Keratinocyte (primary cell): Measurements from ENCODE around the gene MGAM2. TPM values are rescaled to one million over a fixed set of nuclear protein-coding genes. Genes with fewer than 3 reads are reported as not detected.
"Not testable (repeated sequence)": the region's sequence is repeated elsewhere in the genome, so short reads cannot be mapped to it uniquely, and the experiment has no call there.

Experiments
- DNase-seq: peaks from one replicate; pipeline ENCODE4 v3.0.0-alpha.2; 2011; ENCODE audit warnings: low read depth, missing footprints, low spot score
- FAIRE-seq: peaks from 2 replicates; lab custom pipeline; 2011; peaks lifted over from hg19 to GRCh38; lab: Jason Lieb, UNC
- H2AFZ ChIP-seq: 2 replicates; pipeline ENCODE4 v1.6.0; 2012; ENCODE audit warnings: low read length, control low read depth, inconsistent platforms; ENCODE audit not compliant: control insufficient read depth
- H3K27ac ChIP-seq: 2 replicates; pipeline ENCODE4 v1.5.1; 2011; ENCODE audit warnings: low read length; ENCODE audit not compliant: control insufficient read depth, insufficient read depth
- H3K27me3 ChIP-seq: 3 replicates; pipeline ENCODE4 v1.6.0; 2011; ENCODE audit warnings: low read length; ENCODE audit not compliant: control insufficient read depth, insufficient read depth; ENCODE audit errors: extremely low read depth
- H3K36me3 ChIP-seq, 2 experiments: 2 replicates in 1 of 2; 3 replicates in 1 of 2; pipeline ENCODE4 v1.5.1; 2011; ENCODE audit warnings: low read length in 2 of 2, mild to moderate bottlenecking in 1 of 2; ENCODE audit not compliant: control insufficient read depth in 2 of 2, insufficient read depth in 2 of 2; ENCODE audit errors: extremely low read depth in 1 of 2
- H3K4me1 ChIP-seq: 3 replicates; pipeline ENCODE4 v1.5.1; 2011; ENCODE audit warnings: low read length; ENCODE audit not compliant: control insufficient read depth, insufficient read depth; ENCODE audit errors: extremely low read depth
- H3K4me2 ChIP-seq: 3 replicates; pipeline ENCODE4 v1.6.0; 2011; ENCODE audit warnings: low read depth, low read length; ENCODE audit not compliant: control insufficient read depth, insufficient read depth; ENCODE audit errors: extremely low read depth
- H3K4me3 ChIP-seq, 3 experiments: fragments of 200-600 bp in 1 of 3; sonication (generic) in 1 of 3; 2 replicates in 2 of 3; 3 replicates in 1 of 3; pipeline ENCODE4 v1.5.1; 2011 to 2016; ENCODE audit warnings: low read length in 3 of 3, mild to moderate bottlenecking in 3 of 3, control low read depth in 2 of 3, inconsistent platforms in 1 of 3, low read depth in 1 of 3, mixed read lengths in 1 of 3, mixed run types in 1 of 3, moderate library complexity in 1 of 3; ENCODE audit not compliant: control insufficient read depth in 2 of 3, insufficient read depth in 2 of 3; ENCODE audit errors: extremely low read depth in 1 of 3
- H3K79me2 ChIP-seq: 2 replicates; pipeline ENCODE4 v1.6.0; 2012; ENCODE audit warnings: low read length; ENCODE audit not compliant: control insufficient read depth, insufficient read depth
- H3K9ac ChIP-seq: 3 replicates; pipeline ENCODE4 v1.6.0; 2011; ENCODE audit warnings: low read length; ENCODE audit not compliant: control insufficient read depth, insufficient read depth; ENCODE audit errors: extremely low read depth
- H3K9me1 ChIP-seq: 3 replicates; pipeline ENCODE4 v1.6.0; 2011; ENCODE audit warnings: low read length; ENCODE audit not compliant: control insufficient read depth, insufficient read depth; ENCODE audit errors: extremely low read depth
- H3K9me3 ChIP-seq: 2 replicates; pipeline ENCODE4 v1.5.1; 2012; ENCODE audit warnings: low read depth, low read length; ENCODE audit not compliant: control insufficient read depth
- H4K20me1 ChIP-seq: 3 replicates; pipeline ENCODE4 v1.6.0; 2011; ENCODE audit warnings: low read length; ENCODE audit not compliant: control insufficient read depth, insufficient read depth; ENCODE audit errors: extremely low read depth
- CTCF ChIP-seq, 3 experiments: IDR thresholded peaks in 1 of 3; conservative IDR thresholded peaks in 1 of 3; optimal IDR thresholded peaks in 1 of 3; 2 replicates in 2 of 3; 3 replicates in 1 of 3; pipeline versions ENCODE3 to v1.5.1; 2011; ENCODE audit warnings: low read length in 3 of 3, mild to moderate bottlenecking in 3 of 3, moderate library complexity in 2 of 3, control low read depth in 1 of 3, inconsistent platforms in 1 of 3; ENCODE audit not compliant: insufficient read depth in 2 of 3; ENCODE audit errors: extremely low read depth in 1 of 3
- EZH2 ChIP-seq: IDR thresholded peaks from one replicate; pipeline ENCODE4 v1.6.1; 2012; ENCODE audit warnings: inconsistent platforms, mild to moderate bottlenecking, low read length, moderate library complexity
- dilution Hi-C: fragments of 300-500 bp; cut with MboI; formaldehyde crosslinking; loops from one replicate; pipeline ENCODE4 v1.7.0; 2020; ENCODE audit warnings: low sequenced_read_pairs; ENCODE audit not compliant: extremely low pct_ligation_motif_present
- polyA plus RNA-seq, 5 experiments: library from polyadenylated mRNA; depleted of rRNA in 3 of 5; stranded (reverse) in 3 of 5; stranded (forward) in 1 of 5; unstranded in 1 of 5; fragments of >200 nt; gene quantifications; 1 replicate in 1 of 5; 2 replicates in 3 of 5; 3 replicates in 1 of 5; pipeline versions ENCODE4 v1.2.1 to v1.2.3, GENCODE V29; 2011 to 2012; ENCODE audit warnings: missing spikeins in 2 of 5, low read depth in 1 of 5, low replicate concordance in 1 of 5

Gene MGAM2
- polyA plus RNA-seq, 1 donor (not counting 4 experiments of a cell fraction or from before 2014, with no cell fraction given): 0.04 TPM

DNA sequence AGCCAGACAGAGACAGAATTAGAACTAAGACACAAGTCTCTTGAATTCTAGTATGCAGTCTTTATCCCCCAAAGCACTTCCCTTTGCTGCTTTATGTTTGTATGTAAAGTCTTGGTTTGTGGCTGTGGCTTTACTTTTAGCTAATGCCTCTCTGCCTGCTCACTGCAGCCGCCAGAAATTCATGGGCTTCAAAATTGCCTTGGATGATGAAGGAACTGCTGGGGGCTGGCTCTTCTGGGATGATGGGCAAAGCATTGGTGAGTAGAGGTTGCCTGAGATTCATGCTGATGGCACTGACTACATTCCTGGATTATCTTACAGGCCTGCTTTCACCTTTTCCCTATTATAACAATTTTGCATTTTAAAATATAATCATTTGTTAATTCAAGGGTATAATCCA is 10.9 kb upstream of the MGAM2 start:
- Histone ChIP-seq H3K9me1 (no peaks in the 10 kb centered on the region), H3K27ac (no peak overlapping the region), H3K4me3 (no peak overlapping the region), H3K4me2 (no peak overlapping the region), H3K36me3 (no peaks in the 10 kb centered on the region), H3K27me3 (no peaks in the 10 kb centered on the region), H3K4me1 (peaks cover 9% of the 10 kb centered on the region), H2AFZ (no peak overlapping the region), H3K9ac (no peak overlapping the region), H3K9me3 (no peaks in the 10 kb centered on the region), H3K79me2 (no peaks in the 10 kb centered on the region), H4K20me1 (no peaks in the 10 kb centered on the region)
- dilution Hi-C loops: no loop called here
- DNase-seq (no peak), FAIRE-seq (no peak)
- TF ChIP-seq CTCF (optimal IDR thresholded peaks at IDR 0.05 in 1 of 3, IDR thresholded peaks at IDR 0.05 in 1 of 3, conservative IDR thresholded peaks at IDR 0.05 in 1 of 3; ENCODE audit: extremely low read depth in 1 of 3, insufficient read depth in 2 of 3, low read length in 3 of 3) (no peak), EZH2 (no peak)

GRCh38 chr7:142101794-142102193 is 9.7 kb upstream of the MGAM2 start:
- H3K4me1 ChIP-seq, H3K79me2 ChIP-seq, DNase-seq, H3K4me3 ChIP-seq, H2AFZ ChIP-seq, FAIRE-seq, H3K27ac ChIP-seq, H3K9me3 ChIP-seq, H3K9me1 ChIP-seq, H3K36me3 ChIP-seq, H3K9ac ChIP-seq, dilution Hi-C loops, H3K27me3 ChIP-seq, H4K20me1 ChIP-seq, H3K4me2 ChIP-seq: not testable (repeated sequence)
